GM19099 (cell line): Measurements from ENCODE around the gene SLC17A7.

Experiments
- POLR2A ChIP-seq: IDR thresholded peaks from 3 replicates; pipeline ENCODE4 v1.6.1; 2011; ENCODE audit warnings: low read depth; ENCODE audit not compliant: insufficient read length; ENCODE audit errors: extremely low read depth

Gene SLC17A7

GRCh38 chr19:49441210-49441959, at the start of gene SLC17A7:
Gene SLC17A7 (minus strand): TSS chr19:49441527. CDS start chr19:49441379, 148 bp downstream.
- no peak for TF ChIP-seq POLR2A

DNA sequence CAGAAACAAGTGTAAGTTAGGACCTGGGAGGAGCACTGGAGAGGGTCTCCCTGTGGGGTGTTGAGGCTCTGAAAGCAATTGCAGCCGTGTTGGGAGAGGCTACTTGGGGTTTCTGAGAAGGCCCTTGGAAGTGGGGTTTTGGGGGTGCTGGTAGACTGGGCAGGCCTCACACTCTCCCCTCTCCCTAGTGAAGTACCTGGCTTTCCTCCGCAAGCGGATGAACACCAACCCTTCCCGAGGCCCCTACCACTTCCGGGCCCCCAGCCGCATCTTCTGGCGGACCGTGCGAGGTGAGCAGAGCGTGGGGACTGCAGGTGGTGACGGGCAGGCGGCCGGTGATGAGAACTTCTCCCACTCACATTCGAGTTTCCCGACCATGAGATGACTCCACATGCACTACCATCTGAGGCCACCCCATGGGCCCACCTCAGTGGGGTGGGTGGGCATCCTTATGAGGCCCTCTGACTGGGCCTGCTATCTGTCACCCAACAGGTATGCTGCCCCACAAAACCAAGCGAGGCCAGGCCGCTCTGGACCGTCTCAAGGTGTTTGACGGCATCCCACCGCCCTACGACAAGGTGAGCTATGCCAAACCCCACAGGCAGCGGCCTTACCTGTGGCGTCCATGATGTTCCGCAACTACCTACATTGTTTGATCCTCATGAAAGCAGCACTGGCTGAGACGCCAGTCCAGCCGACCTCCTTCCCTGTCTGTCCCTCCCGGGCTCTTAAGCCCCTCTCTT, 49.1 kb upstream of the SLC17A7 start:
- TF ChIP-seq POLR2A = peak; percentile 34

DNA sequence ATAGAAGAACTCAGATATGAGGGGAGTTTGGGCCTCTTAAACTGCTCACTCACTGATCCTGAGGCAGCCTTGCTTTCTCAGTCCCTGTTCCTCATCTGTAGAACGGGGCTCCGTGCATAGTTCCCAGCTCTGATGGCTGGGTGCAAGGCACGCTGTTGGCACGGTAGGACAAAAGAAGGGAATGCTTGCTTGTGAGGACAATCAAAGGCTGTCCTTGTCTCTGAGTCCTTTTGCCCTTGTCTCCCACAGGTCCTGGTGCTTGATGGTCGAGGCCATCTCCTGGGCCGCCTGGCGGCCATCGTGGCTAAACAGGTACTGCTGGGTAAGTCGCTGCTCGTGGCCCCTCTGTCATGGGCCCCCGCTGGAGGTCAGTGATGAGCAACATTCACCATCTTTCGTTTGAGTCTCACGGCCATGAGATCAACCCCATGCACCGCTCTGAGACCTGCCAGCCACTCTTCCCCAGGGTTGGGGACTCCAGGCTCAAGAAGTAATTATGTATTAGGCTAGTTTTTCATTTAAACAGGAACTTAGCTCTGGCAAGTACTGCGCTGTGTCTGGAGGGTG, 48.4 kb upstream of the SLC17A7 start:
- TF ChIP-seq POLR2A = no peak

DNA sequence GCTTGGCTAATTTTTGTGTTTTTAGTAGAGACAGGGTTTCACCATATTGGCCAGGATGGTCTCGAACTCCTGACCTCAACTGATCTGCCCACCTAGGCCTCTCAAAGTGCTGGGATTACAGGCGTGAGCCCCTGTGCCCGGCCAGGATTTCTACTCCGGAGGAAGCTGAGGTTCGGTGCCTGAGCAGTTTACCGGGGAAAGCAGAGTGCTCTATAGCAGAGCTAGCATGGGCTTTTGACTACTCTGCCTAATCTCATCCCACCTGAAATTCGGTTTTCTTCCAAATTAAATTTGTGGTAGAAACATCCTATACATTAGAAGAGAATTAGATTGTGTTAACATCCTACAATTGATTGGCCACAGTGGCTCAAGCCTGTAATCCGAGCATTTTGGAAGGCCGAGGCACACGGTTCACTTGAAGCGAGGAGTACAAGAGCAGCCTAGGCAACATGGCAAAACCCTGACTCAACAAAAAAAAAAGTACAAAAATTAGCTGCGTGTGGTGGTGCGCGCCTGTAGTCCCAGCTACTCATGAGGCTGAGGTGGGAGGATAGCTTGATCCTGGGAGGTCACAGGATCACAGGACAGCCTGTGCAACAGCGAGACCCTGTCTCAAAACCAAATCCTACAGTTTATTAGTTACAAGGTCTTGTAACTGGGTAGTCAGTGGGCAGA, 47.7 kb upstream of the SLC17A7 start:
- no peak for TF ChIP-seq POLR2A

DNA sequence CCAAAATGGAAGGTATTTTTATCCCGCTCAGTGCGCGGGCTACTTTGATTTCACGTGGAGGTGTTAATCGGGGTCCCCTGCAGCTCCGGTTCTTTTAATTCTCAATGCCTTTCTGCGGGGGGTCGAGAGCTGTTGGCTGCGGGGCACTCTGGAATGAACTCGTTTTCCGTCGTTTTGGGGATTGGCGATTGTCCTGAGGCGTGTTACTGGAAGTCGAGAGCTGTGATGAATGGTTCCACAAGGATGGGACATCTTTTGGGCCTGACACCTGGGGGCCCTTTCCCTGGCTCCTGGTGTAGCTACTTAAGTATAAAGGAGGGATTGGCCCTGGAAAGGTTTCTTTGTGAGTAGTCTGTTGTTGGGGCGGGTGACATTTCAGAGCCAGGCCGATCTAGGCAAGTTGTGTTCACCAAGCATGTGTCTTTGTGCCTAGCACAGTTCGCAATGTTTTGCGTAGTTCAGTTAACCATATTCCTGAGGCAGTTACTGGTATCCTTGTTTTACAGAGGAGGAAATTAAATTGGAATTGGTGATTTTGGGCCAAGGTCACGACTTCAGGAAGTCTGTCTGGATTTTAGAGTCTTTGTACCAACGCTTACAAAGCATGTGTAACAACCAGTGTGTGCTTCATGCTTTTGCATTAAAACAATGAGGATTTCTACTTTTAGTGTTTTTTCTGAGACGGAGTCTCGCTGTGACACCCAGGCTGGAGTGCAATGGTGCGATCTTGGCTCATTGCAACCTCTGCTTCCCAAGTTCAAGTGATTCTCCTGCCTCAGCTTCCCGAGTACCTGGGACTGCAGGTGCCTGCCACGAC, 46.9 kb upstream of the SLC17A7 start:
- TF ChIP-seq POLR2A = no peak

DNA sequence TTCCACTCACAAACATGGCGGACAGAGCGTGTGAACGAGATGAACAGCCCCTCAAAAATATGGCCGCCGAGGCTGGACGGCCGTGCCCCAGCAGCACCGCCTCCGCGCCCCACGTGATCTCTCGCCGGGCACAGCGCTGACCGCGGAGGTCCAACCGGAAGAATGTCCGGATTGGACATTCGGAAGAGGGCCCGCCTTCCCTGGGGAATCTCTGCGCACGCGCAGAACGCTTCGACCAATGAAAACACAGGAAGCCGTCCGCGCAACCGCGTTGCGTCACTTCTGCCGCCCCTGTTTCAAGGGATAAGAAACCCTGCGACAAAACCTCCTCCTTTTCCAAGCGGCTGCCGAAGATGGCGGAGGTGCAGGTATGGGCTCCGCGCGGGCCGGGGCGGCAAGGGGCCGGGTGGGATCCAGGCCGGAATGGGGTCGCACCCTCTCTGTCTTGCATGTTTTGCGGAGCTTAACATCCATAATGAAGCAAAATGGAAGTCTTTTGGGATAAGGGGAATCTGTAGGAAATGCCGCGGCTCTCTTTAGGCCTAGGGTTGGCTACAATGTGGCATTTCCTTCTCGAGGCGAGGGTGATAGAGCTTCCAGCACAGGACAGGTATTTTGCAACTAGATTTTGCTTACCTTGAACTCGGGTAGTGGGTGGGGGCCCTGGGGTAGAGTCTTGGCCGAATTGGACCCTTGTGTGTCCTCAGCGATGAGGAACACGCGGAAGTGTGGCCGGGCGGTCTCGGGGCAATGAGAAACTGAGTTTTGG, 46.1 kb upstream of the SLC17A7 start, which contains the start of gene RPL13A:
Gene RPL13A (plus strand): TSS at position 332 of the 769 bp plus-strand sequence. CDS start 22 bp downstream, at position 354.
- peak; percentile 99 for TF ChIP-seq POLR2A

- TF ChIP-seq POLR2A = no peak
These were observed 45.5 kb upstream of the SLC17A7 start for GRCh38 chr19:49486710-49487276.

DNA sequence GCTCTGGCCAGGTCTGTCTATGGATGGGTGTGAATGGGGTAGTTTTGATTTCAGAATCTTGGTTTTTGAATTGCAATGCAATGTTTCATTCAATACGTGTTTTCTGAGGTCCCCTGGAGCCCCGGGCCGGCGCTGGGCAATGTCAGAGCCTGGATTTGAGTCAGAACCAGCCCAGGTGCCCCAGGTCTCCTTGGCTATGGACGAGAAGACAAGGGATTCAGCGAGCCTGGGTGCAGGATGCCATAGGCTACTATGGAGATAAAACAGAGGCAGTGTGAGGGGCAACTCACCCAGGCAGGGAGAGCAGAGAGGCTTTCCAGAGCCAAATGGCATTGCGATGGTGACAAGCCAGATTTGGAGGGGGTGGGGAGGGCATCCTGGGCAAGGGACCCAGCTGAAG, 44.9 kb upstream of the SLC17A7 start:
- TF ChIP-seq POLR2A = no peak

- no peak for TF ChIP-seq POLR2A
These were observed 39.8 kb upstream of the SLC17A7 start for GRCh38 chr19:49481020-49481683.

DNA sequence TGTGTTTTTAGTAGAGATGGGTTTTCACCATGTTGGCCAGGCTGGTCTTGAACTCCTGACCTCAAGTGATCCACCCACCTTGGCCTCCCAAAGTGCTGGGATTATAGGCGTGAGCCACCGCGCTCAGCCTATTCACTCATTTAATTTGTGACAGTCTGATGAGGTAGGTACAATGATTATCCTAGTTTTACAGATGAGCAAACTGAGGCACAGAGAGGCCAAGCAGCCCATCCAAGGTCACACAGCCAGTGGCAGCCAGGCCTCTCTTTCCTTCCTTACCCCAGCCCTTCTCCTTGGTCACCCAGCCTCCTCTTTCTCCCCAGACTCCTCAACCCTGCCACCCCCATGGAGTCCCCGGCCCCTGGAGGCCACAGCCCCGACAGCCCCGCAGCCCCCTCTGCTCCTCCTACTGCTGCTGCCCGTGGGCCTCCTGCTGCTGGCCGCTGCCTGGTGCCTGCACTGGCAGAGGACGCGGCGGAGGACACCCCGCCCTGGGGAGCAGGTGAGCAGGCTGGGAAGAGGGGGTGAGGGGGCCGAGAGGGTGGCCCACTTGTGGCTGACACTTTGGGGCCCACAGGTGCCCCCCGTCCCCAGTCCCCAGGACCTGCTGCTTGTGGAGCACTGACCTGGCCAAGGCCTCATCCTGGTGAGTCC, 38.8 kb upstream of the SLC17A7 start:
- no peak for TF ChIP-seq POLR2A

GRCh38 chr19:49475995-49476880, 34.9 kb upstream of the SLC17A7 start:
- TF ChIP-seq POLR2A = no peak
